Measurements from ENCODE around the gene PRR20B.
"Not testable (repeated sequence)": the region's sequence is repeated elsewhere in the genome, so short reads cannot be mapped to it uniquely, and the experiment has no call there.

Gene PRR20B

GRCh38 chr13:57138988-57139387 lies 8.3 kb upstream of the PRR20B start:
- H3K27me3 Mint-ChIP-seq (ENCODE audit: low read depth) = no peaks in the 10 kb centered on the region
- no peaks in the 10 kb centered on the region for H3K9me3 Mint-ChIP-seq
- no peaks in the 10 kb centered on the region for H3K4me1 Mint-ChIP-seq
- no peaks in the 10 kb centered on the region for H3K36me3 Mint-ChIP-seq (ENCODE audit: low read depth)
- no peak overlapping the region for H3K4me3 Mint-ChIP-seq
- TF ChIP-seq CTCF (IDR thresholded peaks at IDR 0.05; ENCODE audit: unreplicated experiment in 3 of 3) = no peak
- H3K27ac Mint-ChIP-seq = no peak overlapping the region

GRCh38 chr13:57139781-57140180 lies 7.5 kb upstream of the PRR20B start:
- not testable (repeated sequence) for H3K36me3 Mint-ChIP-seq (ENCODE audit: low read depth); H3K27me3 Mint-ChIP-seq (ENCODE audit: low read depth); H3K4me3 Mint-ChIP-seq; H3K4me1 Mint-ChIP-seq; H3K9me3 Mint-ChIP-seq; H3K27ac Mint-ChIP-seq

- H3K9me3 Mint-ChIP-seq; H3K4me3 Mint-ChIP-seq; H3K36me3 Mint-ChIP-seq (ENCODE audit: low read depth); H3K27ac Mint-ChIP-seq; H3K27me3 Mint-ChIP-seq (ENCODE audit: low read depth); H3K4me1 Mint-ChIP-seq: not testable (repeated sequence)
These were observed 6.9 kb upstream of the PRR20B start, which contains the start of gene PRR20A for GRCh38 chr13:57140235-57140968. Gene PRR20A (plus strand): TSS chr13:57140918. CDS start chr13:57141305, 387 bp downstream.

GRCh38 chr13:57148106-57148505 lies 818 bp downstream of the PRR20B start:
- not testable (repeated sequence) for H3K36me3 Mint-ChIP-seq (ENCODE audit: low read depth); H3K4me3 Mint-ChIP-seq; H3K9me3 Mint-ChIP-seq; H3K27me3 Mint-ChIP-seq (ENCODE audit: low read depth); H3K27ac Mint-ChIP-seq; H3K4me1 Mint-ChIP-seq

GRCh38 chr13:57153761-57154160 lies 6.5 kb downstream of the PRR20B start, which contains the start of gene PRR20C:
Gene PRR20C (plus strand): TSS chr13:57154061. CDS start chr13:57154448, 387 bp downstream.
- H3K4me1 Mint-ChIP-seq; H3K36me3 Mint-ChIP-seq (ENCODE audit: low read depth); H3K27ac Mint-ChIP-seq: not testable (repeated sequence)

GRCh38 chr13:57160332-57160731 lies 13.0 kb downstream of the PRR20B start, which contains the start of gene PRR20D:
Gene PRR20D (plus strand): TSS chr13:57160632. CDS start chr13:57161019, 387 bp downstream.
- not testable (repeated sequence) for H3K36me3 Mint-ChIP-seq (ENCODE audit: low read depth)

More at GRCh38 chr13:57153761-57154160, 6.5 kb downstream of the PRR20B start, which contains the start of gene PRR20C:
- H3K9me3 Mint-ChIP-seq; H3K27me3 Mint-ChIP-seq (ENCODE audit: low read depth); H3K4me3 Mint-ChIP-seq: not testable (repeated sequence)

GRCh38 chr13:57166897-57167296 lies 19.6 kb downstream of the PRR20B start, which contains the start of gene PRR20E:
Gene PRR20E (plus strand): TSS chr13:57167197. CDS start chr13:57167584, 387 bp downstream.
- H3K9me3 Mint-ChIP-seq; H3K4me3 Mint-ChIP-seq; H3K27ac Mint-ChIP-seq; H3K4me1 Mint-ChIP-seq; H3K27me3 Mint-ChIP-seq (ENCODE audit: low read depth); H3K36me3 Mint-ChIP-seq (ENCODE audit: low read depth): not testable (repeated sequence)

More at GRCh38 chr13:57160332-57160731, 13.0 kb downstream of the PRR20B start, which contains the start of gene PRR20D:
- not testable (repeated sequence) for H3K27ac Mint-ChIP-seq; H3K4me3 Mint-ChIP-seq; H3K4me1 Mint-ChIP-seq; H3K9me3 Mint-ChIP-seq; H3K27me3 Mint-ChIP-seq (ENCODE audit: low read depth)

- no peak overlapping the region for H3K4me3 Mint-ChIP-seq
These were observed 44.4 kb downstream of the PRR20B start for GRCh38 chr13:57191667-57192066.

More at GRCh38 chr13:57191667-57192066, 44.4 kb downstream of the PRR20B start:
- no peak overlapping the region for H3K27ac Mint-ChIP-seq
- no peaks in the 10 kb centered on the region for H3K36me3 Mint-ChIP-seq (ENCODE audit: low read depth)
- TF ChIP-seq CTCF (IDR thresholded peaks at IDR 0.05; ENCODE audit: unreplicated experiment in 3 of 3) = no peak
- no peaks in the 10 kb centered on the region for H3K9me3 Mint-ChIP-seq
- H3K27me3 Mint-ChIP-seq (ENCODE audit: low read depth) = no peaks in the 10 kb centered on the region
- no peaks in the 10 kb centered on the region for H3K4me1 Mint-ChIP-seq
